Measurements from ENCODE around the gene DAB2IP. TPM values are rescaled to one million over a fixed set of nuclear protein-coding genes. Genes with fewer than 3 reads are reported as not detected.

The DAB2IP gene
- polyA plus RNA-seq, 1 donor from 2014 or later: 17.3 TPM

GRCh38 chr9:121684381-121685145, 33.1 kb downstream of the DAB2IP start:
- Histone ChIP-seq H3K27ac (ENCODE audit: low read length) (no peak overlapping the region), H3K36me3 (ENCODE audit: insufficient read depth, low read length) (no peaks in the 10 kb centered on the region), H3K4me2 (ENCODE audit: low read length) (no peak overlapping the region), H3K9me3 (ENCODE audit: low read length) (no peaks in the 10 kb centered on the region), H4K20me1 (ENCODE audit: insufficient read depth) (no peaks in the 10 kb centered on the region), H3K9ac (ENCODE audit: low read length) (no peak overlapping the region), H3K4me3 (ENCODE audit: low read length) (no peak overlapping the region), H3K79me2 (replicated peaks; ENCODE audit: insufficient read depth, low read length) (no peaks in the 10 kb centered on the region), H3K27me3 (ENCODE audit: insufficient read depth, low read depth, low read length) (no peaks in the 10 kb centered on the region), H3K9me2 (ENCODE audit: insufficient read depth, low read length) (no peaks in the 10 kb centered on the region), H2AFZ (ENCODE audit: low read depth, low read length) (no peak overlapping the region), H3F3A (ENCODE audit: insufficient read depth, low read length, poor library complexity, severe bottlenecking) (no peaks in the 10 kb centered on the region)
- TF ChIP-seq RAD21 (conservative IDR thresholded peaks at IDR 0.05): no peak
- TF ChIP-seq EZH2 (IDR thresholded peaks at IDR 0.05; ENCODE audit: borderline replicate concordance, insufficient read depth, low read length, poor library complexity, severe bottlenecking): no peak
- TF ChIP-seq EP300 (conservative IDR thresholded peaks at IDR 0.05; ENCODE audit: poor library complexity, severe bottlenecking): no peak
- TF ChIP-seq REST (IDR thresholded peaks at IDR 0.05; ENCODE audit: borderline replicate concordance): no peak
- TF ChIP-seq MXI1 (conservative IDR thresholded peaks at IDR 0.05; ENCODE audit: poor library complexity, severe bottlenecking): no peak
- TF ChIP-seq TAF1 (IDR thresholded peaks at IDR 0.05; ENCODE audit: low read depth): no peak
- no peak for TF ChIP-seq SMC3 (conservative IDR thresholded peaks at IDR 0.05; ENCODE audit: poor library complexity)
- no peak for TF ChIP-seq CTCF (IDR thresholded peaks at IDR 0.05; ENCODE audit: poor library complexity, severe bottlenecking)
- TF ChIP-seq POLR2AphosphoS5 (IDR thresholded peaks at IDR 0.05): no peak

- no peak overlapping the region for H3K4me2 ChIP-seq (ENCODE audit: low read length)
- H3K36me3 ChIP-seq (ENCODE audit: insufficient read depth, low read length): no peaks in the 10 kb centered on the region
- no peaks in the 10 kb centered on the region for H4K20me1 ChIP-seq (ENCODE audit: insufficient read depth)
- H3K27me3 ChIP-seq (ENCODE audit: insufficient read depth, low read depth, low read length): no peaks in the 10 kb centered on the region
- H3K9me3 ChIP-seq (ENCODE audit: low read length): no peaks in the 10 kb centered on the region
- no peaks in the 10 kb centered on the region for H3F3A ChIP-seq (ENCODE audit: insufficient read depth, low read length, poor library complexity, severe bottlenecking)
- no peak overlapping the region for H2AFZ ChIP-seq (ENCODE audit: low read depth, low read length)
- H3K9me2 ChIP-seq (ENCODE audit: insufficient read depth, low read length): no peaks in the 10 kb centered on the region
- H3K9ac ChIP-seq (ENCODE audit: low read length): no peak overlapping the region
- H3K4me3 ChIP-seq (ENCODE audit: low read length): no peak overlapping the region
- no peak for TF ChIP-seq TAF1 (IDR thresholded peaks at IDR 0.05; ENCODE audit: low read depth)
- TF ChIP-seq SMC3 (conservative IDR thresholded peaks at IDR 0.05; ENCODE audit: poor library complexity): no peak
- no peak for TF ChIP-seq POLR2AphosphoS5 (IDR thresholded peaks at IDR 0.05)
- no peak for TF ChIP-seq EP300 (conservative IDR thresholded peaks at IDR 0.05; ENCODE audit: poor library complexity, severe bottlenecking)
- TF ChIP-seq CTCF (IDR thresholded peaks at IDR 0.05; ENCODE audit: poor library complexity, severe bottlenecking): no peak
- no peak for TF ChIP-seq RAD21 (conservative IDR thresholded peaks at IDR 0.05)
- TF ChIP-seq REST (IDR thresholded peaks at IDR 0.05; ENCODE audit: borderline replicate concordance): no peak
- TF ChIP-seq MXI1 (conservative IDR thresholded peaks at IDR 0.05; ENCODE audit: poor library complexity, severe bottlenecking): no peak
- TF ChIP-seq EZH2 (IDR thresholded peaks at IDR 0.05; ENCODE audit: borderline replicate concordance, insufficient read depth, low read length, poor library complexity, severe bottlenecking): no peak
- no peaks in the 10 kb centered on the region for H3K79me2 ChIP-seq (replicated peaks; ENCODE audit: insufficient read depth, low read length)
- no peak overlapping the region for H3K27ac ChIP-seq (ENCODE audit: low read length)
These were observed 33.8 kb downstream of the DAB2IP start for GRCh38 chr9:121685146-121685794.

Data from neural cell (in vitro differentiated cells).